Frontal cortex (tissue), 4 donors: ENCODE data around the gene RAB36. TPM values are rescaled to one million over a fixed set of nuclear protein-coding genes. Genes with fewer than 3 reads are reported as not detected.

Source experiments
- DNase-seq, 2 donors: peaks; one replicate each; pipeline ENCODE4 v3.0.0; 2012; ENCODE audit warnings: low spot score in 2 of 2
- FAIRE-seq: peaks from 2 replicates; lab custom pipeline; 2012; peaks lifted over from hg19 to GRCh38; lab: Jason Lieb, UNC
- total RNA-seq: library from RNA; depleted of rRNA; stranded (reverse); fragments of >200 nt; gene quantifications from one replicate; pipeline ENCODE4 v1.2.3, GENCODE V29; 2014
- donor health status: control.
- donor health status: control.
- donor health status: control.

Gene RAB36
- total RNA-seq, 1 donor from 2014 or later = 2.9 TPM

DNA sequence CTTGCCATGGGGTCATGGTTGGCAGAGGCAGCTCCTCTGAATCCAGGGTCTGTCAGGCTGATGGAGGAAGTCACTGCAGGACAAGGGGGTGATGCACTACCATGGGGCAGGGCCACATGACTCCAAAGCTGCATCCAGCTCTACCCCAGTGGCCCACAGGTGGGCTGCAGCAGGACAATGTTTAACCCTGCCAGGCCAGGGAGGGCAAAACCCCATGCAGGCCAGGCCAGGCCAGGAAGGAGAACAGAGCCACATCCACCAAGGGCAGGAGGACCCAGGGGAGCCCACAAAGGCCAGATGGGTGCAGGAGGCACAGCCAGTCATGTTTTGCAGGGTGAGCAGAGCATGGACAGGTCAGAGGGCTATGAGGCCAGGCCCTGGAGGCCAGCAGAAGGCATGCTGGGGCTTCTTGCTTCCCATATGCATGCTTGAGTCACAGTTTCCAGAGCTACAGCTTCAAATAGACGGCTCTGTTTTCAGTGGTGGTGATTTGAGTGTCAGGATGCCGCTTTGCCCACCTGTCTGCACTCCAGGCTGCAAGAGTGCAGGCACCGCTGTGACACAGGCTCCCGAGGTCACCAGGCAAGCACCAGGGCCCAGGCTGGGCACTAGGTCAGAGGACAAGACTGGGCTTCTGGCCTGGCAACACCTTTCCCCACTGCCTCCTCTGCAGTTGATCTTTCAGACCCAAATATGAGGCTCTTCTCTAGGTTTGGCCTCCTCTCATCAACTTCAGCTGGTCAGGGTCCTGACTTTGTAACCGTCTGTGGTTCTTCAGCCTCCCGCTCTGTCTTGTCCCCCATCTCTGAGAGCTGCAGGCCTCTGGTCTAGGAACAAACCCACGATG, 26.4 kb upstream of the RAB36 start:
- no peak for FAIRE-seq
- DNase-seq = no peak

DNA sequence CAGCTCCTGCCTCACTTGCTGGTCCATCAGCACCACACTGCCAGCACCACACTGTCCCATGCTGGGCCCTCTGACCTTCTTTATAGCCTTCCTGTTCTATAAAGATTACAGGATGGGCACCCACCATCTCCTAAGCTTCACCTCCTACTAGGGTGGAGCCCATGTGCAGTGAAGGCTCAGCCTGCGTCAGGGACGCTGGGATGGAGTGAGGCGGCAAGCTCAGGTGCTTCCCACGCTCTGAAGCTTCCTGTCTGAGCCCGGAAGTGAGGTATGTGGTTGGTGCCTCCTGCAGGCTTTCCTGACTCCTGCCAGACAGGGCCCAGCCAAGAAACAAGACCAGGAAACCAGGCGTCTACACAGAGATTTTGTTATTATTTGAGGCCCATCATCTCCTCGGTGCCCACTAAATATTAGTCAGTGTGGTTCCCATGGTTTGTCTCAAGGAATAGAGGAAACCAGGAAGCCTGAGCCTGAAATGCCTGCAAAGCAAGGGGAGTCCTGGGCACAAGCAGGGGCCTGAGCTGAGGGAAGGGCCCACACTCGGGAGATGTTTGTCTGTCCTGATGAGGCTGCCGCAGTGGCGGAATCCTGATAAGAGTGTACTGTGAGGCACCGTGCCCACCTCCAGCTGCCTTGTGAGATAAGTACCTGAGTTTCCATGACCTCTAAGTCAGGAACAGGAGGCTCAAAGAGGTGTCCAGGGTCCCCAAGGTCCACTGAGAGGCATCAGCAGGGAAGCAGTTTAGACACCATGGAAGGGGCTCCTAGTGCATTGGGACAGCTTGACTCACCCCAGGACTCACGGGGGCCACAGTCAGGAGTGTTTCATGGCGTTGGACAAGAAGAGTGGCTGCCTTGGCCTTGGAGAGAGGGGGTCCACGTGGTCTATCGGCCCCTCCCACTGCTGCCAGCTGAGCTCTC, 25.5 kb upstream of the RAB36 start:
- FAIRE-seq = no peak

DNA sequence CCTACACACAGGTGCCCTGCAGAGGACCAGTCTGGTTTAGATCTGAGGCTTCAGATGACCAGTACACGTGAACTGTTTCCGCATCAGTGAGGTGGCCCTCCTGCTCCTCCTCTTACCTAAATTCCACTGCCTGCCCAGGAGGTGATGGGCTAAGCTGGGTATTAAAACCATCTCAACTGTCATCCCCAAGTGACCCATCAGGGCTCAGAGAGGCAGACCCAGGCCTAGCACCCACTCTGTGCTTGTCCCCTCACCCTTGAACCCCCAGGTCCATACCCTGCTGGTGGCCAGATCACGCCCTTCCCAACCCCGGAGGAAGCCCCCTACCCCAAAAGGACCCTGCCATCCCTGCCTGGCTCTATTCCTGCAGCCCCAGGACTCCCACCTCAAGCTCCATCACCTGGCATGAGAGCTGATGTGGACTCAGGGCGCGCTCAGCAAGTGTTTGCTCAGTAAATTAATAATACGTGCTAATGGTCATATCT, 24.8 kb upstream of the RAB36 start:
- DNase-seq (no peak), FAIRE-seq (no peak)

More for the DNA sequence above, 25.5 kb upstream of the RAB36 start:
- DNase-seq = no peak

DNA sequence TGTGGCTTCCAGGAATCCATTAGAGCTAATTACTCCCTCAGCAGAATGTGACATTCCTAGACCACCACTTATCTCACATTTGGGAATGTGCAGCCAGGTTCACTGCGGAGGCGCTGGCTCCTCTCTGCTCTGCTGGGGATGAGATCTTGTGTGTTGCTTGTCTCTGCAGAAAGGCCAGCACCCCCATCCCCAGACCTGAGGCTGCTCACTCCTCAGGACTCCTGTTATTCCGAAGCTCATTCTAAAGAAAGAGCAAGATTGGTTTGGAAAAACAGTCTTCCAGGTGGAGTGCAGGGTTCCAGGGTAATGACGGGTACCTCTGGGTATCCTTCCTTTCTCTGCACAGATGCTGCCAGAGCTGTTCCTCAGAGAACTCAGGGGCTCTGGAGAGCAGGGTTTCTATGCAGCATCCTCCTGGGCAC, 24.3 kb upstream of the RAB36 start:
- no peak for DNase-seq
- no peak for FAIRE-seq

DNA sequence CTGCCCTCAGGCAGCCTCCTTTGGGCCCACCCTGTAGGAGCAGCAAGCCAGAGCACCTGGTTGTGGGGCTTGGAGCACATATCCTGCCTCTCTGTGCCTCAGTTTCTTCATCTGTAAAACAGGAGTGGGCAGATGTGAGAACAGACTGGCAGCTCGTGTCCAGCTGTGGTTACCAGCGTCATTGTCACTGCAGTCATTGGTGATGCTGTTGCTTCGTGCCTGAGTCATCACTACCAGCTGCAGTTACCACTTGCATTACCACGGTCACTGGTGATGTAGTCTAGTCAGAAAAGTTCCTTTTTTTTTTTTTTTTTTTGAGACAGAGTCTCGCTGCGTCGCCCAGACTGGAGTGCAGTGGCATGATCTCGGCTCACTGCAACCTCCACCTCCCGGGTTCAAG, 23.9 kb upstream of the RAB36 start:
- no peak for FAIRE-seq
- DNase-seq = peak in 1 of 2 donors; percentile 66

DNA sequence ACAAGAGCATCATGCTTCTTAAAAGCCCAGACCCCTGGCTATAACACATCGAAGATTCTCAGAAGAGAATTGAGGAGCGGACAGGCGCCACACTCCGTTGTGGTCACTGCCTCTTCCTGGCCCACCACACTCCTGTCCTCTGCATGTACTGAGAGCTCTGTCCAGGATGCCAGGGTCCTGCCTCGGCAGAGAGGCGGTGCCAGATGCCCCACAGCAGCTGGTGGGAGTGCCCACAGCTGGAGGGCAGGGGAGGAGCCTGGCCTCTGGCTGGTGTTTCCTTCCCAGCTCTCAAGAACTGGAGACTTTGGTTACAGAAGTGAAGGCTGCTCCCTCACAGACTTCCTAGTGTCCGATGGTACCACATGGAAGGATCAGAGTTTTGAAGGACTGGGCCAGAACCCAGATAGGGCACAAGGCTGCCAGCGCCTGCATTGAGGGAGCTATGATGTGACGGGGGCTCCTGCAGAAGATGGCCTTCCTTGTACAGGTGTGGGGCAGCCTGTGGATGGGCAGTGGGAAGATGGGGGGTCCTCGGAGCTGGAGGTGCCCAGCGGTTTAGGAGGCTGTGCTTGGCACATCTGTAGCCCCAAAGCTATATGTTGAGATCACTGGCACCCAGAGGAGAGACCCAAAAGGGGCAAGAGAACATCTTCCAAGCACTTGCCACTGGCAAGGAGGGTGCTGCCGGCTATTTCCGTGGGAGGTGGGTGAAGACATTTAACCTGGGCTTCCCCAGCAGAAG, 22.9 kb upstream of the RAB36 start:
- DNase-seq (no peak), FAIRE-seq (no peak)

DNA sequence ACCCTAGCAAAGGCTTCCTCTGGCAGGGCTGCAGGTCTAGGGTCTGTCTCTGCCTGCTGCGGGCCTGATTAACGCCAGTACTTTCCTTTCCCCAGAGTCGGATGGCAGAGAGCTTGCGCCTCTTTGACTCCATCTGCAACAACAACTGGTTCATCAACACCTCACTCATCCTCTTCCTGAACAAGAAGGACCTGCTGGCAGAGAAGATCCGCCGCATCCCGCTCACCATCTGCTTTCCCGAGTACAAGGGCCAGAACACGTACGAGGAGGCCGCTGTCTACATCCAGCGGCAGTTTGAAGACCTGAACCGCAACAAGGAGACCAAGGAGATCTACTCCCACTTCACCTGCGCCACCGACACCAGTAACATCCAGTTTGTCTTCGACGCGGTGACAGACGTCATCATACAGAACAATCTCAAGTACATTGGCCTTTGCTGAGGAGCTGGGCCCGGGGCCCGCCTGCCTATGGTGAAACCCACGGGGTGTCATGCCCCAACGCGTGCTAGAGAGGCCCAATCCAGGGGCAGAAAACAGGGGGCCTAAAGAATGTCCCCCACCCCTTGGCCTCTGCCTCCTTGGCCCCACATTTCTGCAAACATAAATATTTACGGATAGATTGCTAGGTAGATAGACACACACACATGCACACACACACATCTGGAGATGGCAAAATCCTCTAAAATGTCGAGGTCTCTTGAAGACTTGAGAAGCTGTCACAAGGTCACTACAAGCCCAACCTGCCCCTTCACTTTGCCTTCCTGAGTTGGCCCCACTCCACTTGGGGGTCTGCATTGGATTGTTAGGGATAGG, 22.1 kb upstream of the RAB36 start:
- no peak for FAIRE-seq
- DNase-seq = no peak

DNA sequence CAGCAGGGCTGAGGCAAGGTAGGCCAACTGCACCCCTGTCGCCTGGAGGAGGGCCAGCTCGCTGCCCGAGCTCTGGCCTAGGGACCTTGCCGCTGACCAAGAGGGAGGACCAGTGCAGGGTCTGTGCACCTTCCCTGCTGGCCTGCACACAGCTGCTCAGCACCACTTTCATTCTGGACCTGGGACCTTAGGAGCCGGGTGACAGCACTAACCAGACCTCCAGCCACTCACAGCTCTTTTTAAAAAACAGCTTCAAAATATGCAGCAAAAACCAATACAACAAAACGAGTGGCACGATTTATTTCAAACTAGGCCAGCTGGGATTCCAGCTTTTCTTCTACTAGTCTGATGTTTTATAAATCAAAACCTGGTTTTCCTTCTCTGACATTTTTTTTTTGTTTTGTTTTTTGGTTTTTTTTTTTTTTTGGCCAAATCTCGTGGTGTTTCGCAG, 21.4 kb upstream of the RAB36 start:
- FAIRE-seq (peak; percentile 72), DNase-seq (no peak)

DNA sequence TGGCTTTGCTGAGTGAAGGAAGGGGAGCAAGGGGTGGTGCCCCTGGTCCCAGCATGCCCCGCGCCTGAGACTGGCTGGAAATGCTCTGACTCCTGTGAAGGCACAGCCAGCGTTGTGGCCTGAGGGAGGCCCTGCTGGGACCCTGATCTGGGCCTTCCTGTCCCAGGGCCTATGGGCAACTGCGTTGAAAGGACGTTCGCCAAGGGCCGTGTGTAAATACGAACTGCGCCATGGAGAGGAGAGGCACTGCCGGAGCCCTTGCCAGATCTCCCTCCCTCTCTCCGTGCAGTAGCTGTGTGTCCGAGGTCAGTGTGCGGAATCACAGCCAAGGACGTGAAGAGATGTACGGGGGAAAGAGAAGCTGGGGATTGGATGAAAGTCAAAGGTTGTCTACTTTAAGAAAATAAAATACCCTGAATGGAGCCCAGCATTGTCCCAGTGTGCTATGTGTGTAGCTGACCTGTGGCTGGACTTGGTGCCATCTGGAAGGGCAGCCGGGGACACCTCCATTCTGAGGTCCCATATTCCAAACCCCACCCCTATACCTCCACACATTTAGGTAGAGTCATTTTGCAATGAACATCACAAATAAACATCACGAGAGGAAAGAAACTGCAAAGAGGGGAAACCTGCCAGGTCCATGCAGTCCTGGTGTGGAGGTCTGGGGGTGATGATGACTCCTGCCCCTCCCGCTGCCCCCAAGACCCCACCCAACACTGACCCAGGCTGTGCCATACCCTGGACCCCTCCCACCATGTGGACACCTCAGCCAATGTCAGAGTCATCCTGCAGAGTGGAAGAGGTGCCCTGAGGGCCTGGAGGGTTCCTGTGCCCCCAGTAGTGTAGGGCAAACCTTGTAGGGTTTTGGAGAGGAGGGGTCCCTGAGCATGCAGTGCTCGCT, 20.4 kb upstream of the RAB36 start:
- DNase-seq = no peak
- FAIRE-seq = no peak

DNA sequence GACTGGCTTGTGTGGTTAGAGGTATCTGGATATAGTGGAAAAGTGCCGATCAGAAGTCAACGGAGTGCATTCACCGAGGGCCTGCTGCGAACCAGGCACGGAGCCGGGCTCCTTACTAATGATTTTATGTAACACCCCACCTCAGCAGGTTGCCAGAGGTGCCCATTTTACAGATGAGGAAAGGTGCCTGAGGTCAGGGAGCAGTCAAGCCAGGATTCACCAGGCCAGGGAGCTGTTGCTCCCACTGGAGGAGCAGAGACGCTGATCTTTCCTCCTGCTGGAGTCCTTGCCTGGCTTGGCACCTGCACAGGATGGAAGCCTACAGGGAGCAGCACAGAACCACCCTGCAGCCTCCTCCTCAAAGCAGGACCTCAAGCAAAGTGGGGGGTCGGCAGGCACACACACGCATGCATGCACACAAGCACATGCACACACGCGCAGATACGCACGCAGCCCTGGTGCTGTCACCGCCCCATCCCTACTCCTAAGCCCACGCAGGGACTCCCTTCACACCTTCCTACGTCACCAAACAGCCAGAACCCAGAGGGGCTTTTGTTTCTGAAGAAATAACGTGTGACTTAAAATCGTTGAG, 19.7 kb upstream of the RAB36 start:
- no peak for DNase-seq
- no peak for FAIRE-seq

DNA sequence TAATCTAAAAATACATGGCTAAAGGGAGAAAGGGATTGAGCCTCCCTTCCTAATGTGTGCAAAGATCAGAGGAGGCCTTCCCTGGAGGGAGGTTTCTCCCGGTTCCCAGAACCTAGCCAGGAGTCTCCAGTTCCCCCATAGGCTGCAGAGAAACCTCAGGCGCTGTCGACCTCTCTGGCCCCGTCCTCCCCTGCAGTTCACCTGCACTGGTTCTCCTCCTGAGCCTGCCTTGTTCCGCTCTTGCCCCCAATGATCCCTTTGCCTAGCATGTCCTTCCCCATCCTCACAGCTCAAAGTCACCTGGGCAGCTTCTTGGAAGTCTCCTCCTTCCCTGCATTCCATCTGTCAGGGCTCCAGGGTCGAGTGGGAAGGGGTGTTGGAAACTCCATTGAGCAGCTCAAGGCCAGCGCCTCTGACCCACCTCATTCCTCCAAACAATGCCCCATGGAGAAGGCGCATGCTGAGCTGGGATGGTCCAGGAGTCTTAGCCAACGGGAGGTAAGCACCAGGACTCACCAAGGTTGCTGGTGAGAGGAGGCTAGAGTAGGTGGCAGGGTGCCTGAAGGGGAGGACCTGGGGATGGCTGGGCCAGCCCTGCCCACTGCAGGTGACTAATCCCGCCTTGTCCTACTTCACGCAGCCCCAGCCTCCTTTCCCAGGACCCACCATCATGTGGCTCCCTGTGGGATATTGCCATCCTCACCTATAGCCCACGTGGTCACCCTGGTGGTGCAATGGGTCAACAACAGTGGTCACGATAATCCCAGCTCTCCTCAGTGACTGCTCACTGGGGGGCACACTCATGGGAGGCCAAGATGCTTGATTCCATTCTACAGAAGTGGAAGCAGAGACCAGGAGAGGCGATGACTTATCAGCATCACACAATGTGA, 18.9 kb upstream of the RAB36 start:
- DNase-seq (no peak), FAIRE-seq (no peak)

DNA sequence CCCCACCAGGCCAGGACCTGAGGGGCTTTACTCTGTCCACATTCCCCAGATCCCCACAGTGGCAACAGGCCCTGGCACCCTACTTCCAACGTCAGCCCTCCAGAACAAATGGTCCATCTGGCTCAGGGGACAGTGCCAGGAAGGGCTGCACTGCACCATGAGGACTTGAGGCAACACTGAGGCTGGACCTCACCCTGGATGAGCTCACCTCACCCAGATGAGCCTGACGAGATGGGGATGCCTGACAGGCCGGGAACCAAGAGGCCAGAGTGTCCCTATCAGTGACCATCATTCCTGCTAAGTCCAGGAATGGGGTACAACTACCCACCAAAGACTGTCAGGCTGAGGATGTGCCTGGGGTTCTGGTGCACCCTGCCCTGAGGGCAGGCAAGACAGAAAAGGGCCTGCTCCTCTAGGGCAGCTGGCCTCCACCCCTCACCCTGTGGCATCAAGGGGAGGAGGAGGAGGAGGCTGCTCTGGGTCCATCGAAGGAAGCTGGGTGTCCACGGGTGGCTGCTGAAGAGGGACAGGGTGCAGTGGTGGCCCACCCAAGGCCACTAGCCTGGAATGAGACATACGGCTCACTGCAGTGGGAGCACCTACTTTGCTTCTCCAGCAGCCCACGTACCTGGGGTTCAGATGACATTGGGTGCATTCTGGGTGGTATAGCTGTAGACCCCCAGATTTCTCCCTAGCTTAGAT, 18.1 kb upstream of the RAB36 start:
- no peak for DNase-seq
- no peak for FAIRE-seq

DNA sequence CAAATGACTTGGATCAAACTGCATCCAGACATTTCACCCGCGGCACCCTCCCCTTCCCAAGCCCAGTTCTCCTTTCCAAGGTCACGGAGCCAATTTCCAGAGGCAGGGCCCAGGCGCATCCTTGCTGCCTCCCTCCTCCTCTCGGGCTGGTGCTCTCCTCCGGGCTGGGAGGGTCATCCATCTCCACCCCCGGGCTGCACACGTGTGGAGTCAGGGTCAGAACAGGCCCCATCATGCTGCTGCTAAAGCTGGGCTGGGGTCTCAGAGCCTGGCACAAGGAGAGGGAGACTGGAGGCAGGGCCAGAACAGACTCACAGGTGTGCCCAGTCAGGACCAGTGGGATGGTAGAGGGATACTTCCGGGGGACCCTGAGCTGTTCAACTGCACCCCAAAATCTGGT, 17.5 kb upstream of the RAB36 start:
- DNase-seq (no peak), FAIRE-seq (no peak)

DNA sequence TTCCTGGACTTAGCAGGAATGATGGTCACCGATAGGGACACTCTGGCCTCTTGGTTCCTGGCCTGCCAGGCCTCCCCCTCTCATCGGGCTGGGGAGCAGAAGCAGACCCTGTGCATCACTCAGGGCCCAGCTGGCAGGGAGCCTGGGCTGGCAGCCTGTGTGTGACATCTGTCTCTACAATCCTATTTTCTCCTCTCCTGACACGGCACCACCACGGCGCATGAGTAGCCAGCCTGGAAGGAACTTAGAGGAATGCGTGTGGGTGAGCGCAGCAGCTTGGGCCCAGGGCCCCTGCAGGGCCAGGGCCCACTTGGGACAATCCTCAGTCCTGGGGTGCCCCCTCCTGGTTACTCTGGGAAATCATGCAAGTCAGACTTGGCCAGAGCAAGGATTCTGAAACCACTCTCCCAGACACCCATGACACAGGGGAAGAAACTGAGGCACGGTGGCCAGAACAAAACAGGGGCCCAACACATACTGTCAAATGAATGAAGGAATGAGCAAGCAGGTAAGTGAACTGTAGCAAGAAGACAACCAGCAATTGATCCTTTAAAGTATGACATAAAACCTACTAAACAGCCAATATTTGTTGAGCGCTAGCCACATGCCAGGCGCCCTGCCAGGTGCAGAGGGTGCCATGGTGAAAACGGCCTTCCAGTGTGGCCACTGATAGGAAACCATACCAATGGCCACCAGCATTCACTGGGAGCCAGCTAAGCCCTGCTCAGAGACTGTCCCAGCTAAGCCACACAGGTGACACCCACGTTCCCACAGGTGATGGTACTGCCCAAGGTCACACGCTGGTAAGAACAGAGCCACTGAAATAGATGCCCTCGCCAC, 16.8 kb upstream of the RAB36 start:
- DNase-seq = peak; percentile 65 to 89
- no peak for FAIRE-seq

DNA sequence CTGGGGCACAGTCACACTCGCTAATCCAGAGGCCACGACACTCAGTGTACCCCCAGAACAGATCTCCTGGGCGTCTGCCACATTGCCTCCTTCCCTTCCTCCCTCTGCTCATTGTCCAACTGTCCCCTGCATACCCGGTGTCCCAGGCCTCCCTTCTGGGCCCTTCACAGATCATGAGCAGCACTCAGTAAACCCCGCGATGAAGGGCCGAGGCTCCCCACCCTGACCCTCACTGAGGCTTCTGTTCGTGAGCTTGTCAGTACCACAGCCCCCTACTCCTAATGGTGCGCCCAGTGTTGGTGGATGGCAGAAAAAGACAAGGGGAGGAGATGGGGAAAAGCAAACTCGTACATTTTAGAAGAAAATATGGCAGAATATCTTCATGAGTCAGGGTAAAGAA, 16.1 kb upstream of the RAB36 start:
- FAIRE-seq = no peak

More for the DNA sequence above, 16.1 kb upstream of the RAB36 start:
- no peak for DNase-seq
